Neutrophil (primary cell): ENCODE measurements around the gene SFT2D3.

ENCODE experiments used
- H3K27ac ChIP-seq: fragments of 200-600 bp; sonication (generic); 2 replicates; pipeline ENCODE4 v1.5.1; 2016; ENCODE audit warnings: mild to moderate bottlenecking, moderate library complexity
- H3K27me3 ChIP-seq: fragments of 200-600 bp; sonication (generic); 2 replicates; pipeline ENCODE4 v1.6.0; 2016; ENCODE audit warnings: mild to moderate bottlenecking
- H3K36me3 ChIP-seq: fragments of 200-600 bp; sonication (generic); 2 replicates; pipeline ENCODE4 v1.5.1; 2017
- H3K4me1 ChIP-seq, 2 experiments: fragments of 200-600 bp in 1 of 2; sonication (generic) in 1 of 2; 1 replicate in 1 of 2; 2 replicates in 1 of 2; pipeline versions ENCODE4 v1.5.1 to v1.6.1; 2013 to 2016; ENCODE audit warnings: low read depth in 1 of 2, low read length in 1 of 2, mild to moderate bottlenecking in 1 of 2, moderate library complexity in 1 of 2; ENCODE audit not compliant: control insufficient read depth in 1 of 2, insufficient read depth in 1 of 2
- H3K4me3 ChIP-seq, 2 experiments: fragments of 200-600 bp in 1 of 2; sonication (generic) in 1 of 2; 1 replicate in 1 of 2; 2 replicates in 1 of 2; pipeline ENCODE4 v1.5.1; 2013 to 2016; ENCODE audit warnings: low read depth in 1 of 2, low read length in 1 of 2, mild to moderate bottlenecking in 1 of 2, moderate library complexity in 1 of 2
- H3K9me3 ChIP-seq: fragments of 200-600 bp; sonication (generic); 2 replicates; pipeline ENCODE4 v1.5.1; 2016
- CTCF ChIP-seq: fragments of 200-600 bp; sonication (generic); IDR thresholded peaks from 2 replicates; pipeline ENCODE4 v1.5.1; 2016; ENCODE audit warnings: antibody characterized with exemption

The SFT2D3 gene

GRCh38 chr2:127654838-127655175, 46.5 kb upstream of the SFT2D3 start:
- peaks cover 0 to 1% of the 10 kb centered on the region in 2 experiments for H3K4me1 ChIP-seq
- H3K4me3 ChIP-seq = no peak overlapping the region
- TF ChIP-seq CTCF = no peak
- no peaks in the 10 kb centered on the region for H3K36me3 ChIP-seq
- H3K27ac ChIP-seq = no peak overlapping the region
- no peaks in the 10 kb centered on the region for H3K27me3 ChIP-seq
- no peaks in the 10 kb centered on the region for H3K9me3 ChIP-seq

GRCh38 chr2:127655209-127656073, 45.9 kb upstream of the SFT2D3 start:
- no peaks in the 10 kb centered on the region for H3K27me3 ChIP-seq
- H3K27ac ChIP-seq = no peak overlapping the region
- H3K4me1 ChIP-seq = no peaks in the 10 kb centered on the region
- TF ChIP-seq CTCF = no peak
- H3K36me3 ChIP-seq = no peaks in the 10 kb centered on the region
- H3K9me3 ChIP-seq = no peaks in the 10 kb centered on the region
- H3K4me3 ChIP-seq = no peak overlapping the region

GRCh38 chr2:127656569-127657231, 44.6 kb upstream of the SFT2D3 start:
- H3K27me3 ChIP-seq = peaks cover 4% of the 10 kb centered on the region
- H3K9me3 ChIP-seq = no peaks in the 10 kb centered on the region
- no peak overlapping the region for H3K27ac ChIP-seq
- H3K36me3 ChIP-seq = no peaks in the 10 kb centered on the region
- no peak overlapping the region for H3K4me3 ChIP-seq
- H3K4me1 ChIP-seq = no peaks in the 10 kb centered on the region
- TF ChIP-seq CTCF = no peak

- H3K9me3 ChIP-seq = no peaks in the 10 kb centered on the region
- no peaks in the 10 kb centered on the region for H3K36me3 ChIP-seq
- no peak overlapping the region for H3K4me3 ChIP-seq
- no peak for TF ChIP-seq CTCF
- H3K27ac ChIP-seq = no peak overlapping the region
- no peaks in the 10 kb centered on the region for H3K4me1 ChIP-seq
- peaks cover 9% of the 10 kb centered on the region for H3K27me3 ChIP-seq
These were observed 44.1 kb upstream of the SFT2D3 start for GRCh38 chr2:127657232-127657595.

GRCh38 chr2:127658146-127658545, 43.2 kb upstream of the SFT2D3 start:
- Histone ChIP-seq H3K9me3 (no peaks in the 10 kb centered on the region), H3K27me3 (peaks cover 18% of the 10 kb centered on the region), H3K36me3 (no peaks in the 10 kb centered on the region), H3K4me3 (no peak overlapping the region), H3K4me1 (no peaks in the 10 kb centered on the region), H3K27ac (no peak overlapping the region)
- no peak for TF ChIP-seq CTCF
